ENCODE data around the gene NOD1.

GRCh38 chr7:30406664-30407425 is 71.7 kb downstream of the NOD1 start:
- TF ChIP-seq, protein P1, sequence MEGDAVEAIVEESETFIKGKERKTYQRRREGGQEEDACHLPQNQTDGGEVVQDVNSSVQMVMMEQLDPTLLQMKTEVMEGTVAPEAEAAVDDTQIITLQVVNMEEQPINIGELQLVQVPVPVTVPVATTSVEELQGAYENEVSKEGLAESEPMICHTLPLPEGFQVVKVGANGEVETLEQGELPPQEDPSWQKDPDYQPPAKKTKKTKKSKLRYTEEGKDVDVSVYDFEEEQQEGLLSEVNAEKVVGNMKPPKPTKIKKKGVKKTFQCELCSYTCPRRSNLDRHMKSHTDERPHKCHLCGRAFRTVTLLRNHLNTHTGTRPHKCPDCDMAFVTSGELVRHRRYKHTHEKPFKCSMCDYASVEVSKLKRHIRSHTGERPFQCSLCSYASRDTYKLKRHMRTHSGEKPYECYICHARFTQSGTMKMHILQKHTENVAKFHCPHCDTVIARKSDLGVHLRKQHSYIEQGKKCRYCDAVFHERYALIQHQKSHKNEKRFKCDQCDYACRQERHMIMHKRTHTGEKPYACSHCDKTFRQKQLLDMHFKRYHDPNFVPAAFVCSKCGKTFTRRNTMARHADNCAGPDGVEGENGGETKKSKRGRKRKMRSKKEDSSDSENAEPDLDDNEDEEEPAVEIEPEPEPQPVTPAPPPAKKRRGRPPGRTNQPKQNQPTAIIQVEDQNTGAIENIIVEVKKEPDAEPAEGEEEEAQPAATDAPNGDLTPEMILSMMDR (IDR thresholded peaks at IDR 0.05), result no peak
- TF ChIP-seq POLR2A (IDR thresholded peaks at IDR 0.05), result no peak
